Measurements from ENCODE around the gene MYO3A.

DNA sequence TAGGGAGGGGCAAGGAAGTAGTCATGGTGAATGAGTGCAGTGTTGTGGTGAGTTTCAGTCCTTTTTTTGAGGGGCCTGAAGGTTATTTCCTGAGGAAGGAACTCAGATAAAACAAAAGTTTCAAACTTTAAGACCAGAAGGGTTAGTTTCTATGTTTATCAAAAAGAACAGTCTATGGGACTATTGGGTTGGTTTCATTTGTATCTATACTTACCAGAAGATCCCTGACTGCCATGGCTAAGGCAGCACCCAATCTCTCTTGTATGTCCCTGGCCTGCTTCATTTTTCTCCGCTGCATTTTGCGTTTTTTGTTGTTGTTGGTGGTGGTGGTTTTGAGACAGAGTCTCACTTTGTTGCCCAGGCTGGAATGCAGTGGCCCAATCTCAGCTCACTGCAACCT, 263.2 kb downstream of the MYO3A start:
- TF ChIP-seq YY1 (IDR thresholded peaks at IDR 0.05) (no peak), TAF1 (conservative IDR thresholded peaks at IDR 0.05) (no peak), JUND (IDR thresholded peaks at IDR 0.05) (no peak), HNF4A (conservative IDR thresholded peaks at IDR 0.05) (no peak), GABPA (IDR thresholded peaks at IDR 0.05 in 1 of 2, conservative IDR thresholded peaks at IDR 0.05 in 1 of 2) (no peak), SP1 (IDR thresholded peaks at IDR 0.05) (no peak), EGR1 (IDR thresholded peaks at IDR 0.05; ENCODE audit: low read depth in 2 of 2) (no peak), FOXA1 (IDR thresholded peaks at IDR 0.05) (no peak)
- TF ChIP-seq, protein P1, sequence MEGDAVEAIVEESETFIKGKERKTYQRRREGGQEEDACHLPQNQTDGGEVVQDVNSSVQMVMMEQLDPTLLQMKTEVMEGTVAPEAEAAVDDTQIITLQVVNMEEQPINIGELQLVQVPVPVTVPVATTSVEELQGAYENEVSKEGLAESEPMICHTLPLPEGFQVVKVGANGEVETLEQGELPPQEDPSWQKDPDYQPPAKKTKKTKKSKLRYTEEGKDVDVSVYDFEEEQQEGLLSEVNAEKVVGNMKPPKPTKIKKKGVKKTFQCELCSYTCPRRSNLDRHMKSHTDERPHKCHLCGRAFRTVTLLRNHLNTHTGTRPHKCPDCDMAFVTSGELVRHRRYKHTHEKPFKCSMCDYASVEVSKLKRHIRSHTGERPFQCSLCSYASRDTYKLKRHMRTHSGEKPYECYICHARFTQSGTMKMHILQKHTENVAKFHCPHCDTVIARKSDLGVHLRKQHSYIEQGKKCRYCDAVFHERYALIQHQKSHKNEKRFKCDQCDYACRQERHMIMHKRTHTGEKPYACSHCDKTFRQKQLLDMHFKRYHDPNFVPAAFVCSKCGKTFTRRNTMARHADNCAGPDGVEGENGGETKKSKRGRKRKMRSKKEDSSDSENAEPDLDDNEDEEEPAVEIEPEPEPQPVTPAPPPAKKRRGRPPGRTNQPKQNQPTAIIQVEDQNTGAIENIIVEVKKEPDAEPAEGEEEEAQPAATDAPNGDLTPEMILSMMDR (IDR thresholded peaks at IDR 0.05; ENCODE audit: low read depth, low read length, missing input control) = no peak
- TF ChIP-seq, protein P2, sequence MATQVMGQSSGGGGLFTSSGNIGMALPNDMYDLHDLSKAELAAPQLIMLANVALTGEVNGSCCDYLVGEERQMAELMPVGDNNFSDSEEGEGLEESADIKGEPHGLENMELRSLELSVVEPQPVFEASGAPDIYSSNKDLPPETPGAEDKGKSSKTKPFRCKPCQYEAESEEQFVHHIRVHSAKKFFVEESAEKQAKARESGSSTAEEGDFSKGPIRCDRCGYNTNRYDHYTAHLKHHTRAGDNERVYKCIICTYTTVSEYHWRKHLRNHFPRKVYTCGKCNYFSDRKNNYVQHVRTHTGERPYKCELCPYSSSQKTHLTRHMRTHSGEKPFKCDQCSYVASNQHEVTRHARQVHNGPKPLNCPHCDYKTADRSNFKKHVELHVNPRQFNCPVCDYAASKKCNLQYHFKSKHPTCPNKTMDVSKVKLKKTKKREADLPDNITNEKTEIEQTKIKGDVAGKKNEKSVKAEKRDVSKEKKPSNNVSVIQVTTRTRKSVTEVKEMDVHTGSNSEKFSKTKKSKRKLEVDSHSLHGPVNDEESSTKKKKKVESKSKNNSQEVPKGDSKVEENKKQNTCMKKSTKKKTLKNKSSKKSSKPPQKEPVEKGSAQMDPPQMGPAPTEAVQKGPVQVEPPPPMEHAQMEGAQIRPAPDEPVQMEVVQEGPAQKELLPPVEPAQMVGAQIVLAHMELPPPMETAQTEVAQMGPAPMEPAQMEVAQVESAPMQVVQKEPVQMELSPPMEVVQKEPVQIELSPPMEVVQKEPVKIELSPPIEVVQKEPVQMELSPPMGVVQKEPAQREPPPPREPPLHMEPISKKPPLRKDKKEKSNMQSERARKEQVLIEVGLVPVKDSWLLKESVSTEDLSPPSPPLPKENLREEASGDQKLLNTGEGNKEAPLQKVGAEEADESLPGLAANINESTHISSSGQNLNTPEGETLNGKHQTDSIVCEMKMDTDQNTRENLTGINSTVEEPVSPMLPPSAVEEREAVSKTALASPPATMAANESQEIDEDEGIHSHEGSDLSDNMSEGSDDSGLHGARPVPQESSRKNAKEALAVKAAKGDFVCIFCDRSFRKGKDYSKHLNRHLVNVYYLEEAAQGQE (IDR thresholded peaks at IDR 0.05) = no peak
- TF ChIP-seq, protein P3, sequence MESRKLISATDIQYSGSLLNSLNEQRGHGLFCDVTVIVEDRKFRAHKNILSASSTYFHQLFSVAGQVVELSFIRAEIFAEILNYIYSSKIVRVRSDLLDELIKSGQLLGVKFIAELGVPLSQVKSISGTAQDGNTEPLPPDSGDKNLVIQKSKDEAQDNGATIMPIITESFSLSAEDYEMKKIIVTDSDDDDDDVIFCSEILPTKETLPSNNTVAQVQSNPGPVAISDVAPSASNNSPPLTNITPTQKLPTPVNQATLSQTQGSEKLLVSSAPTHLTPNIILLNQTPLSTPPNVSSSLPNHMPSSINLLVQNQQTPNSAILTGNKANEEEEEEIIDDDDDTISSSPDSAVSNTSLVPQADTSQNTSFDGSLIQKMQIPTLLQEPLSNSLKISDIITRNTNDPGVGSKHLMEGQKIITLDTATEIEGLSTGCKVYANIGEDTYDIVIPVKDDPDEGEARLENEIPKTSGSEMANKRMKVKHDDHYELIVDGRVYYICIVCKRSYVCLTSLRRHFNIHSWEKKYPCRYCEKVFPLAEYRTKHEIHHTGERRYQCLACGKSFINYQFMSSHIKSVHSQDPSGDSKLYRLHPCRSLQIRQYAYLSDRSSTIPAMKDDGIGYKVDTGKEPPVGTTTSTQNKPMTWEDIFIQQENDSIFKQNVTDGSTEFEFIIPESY (IDR thresholded peaks at IDR 0.05) = no peak
- TF ChIP-seq, protein P4, sequence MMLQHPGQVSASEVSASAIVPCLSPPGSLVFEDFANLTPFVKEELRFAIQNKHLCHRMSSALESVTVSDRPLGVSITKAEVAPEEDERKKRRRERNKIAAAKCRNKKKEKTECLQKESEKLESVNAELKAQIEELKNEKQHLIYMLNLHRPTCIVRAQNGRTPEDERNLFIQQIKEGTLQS (IDR thresholded peaks at IDR 0.05) = no peak
- TF ChIP-seq, protein P5, sequence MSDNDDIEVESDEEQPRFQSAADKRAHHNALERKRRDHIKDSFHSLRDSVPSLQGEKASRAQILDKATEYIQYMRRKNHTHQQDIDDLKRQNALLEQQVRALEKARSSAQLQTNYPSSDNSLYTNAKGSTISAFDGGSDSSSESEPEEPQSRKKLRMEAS (IDR thresholded peaks at IDR 0.05) = no peak

All from liver (tissue), 3 donors.